Measurements from ENCODE around the gene GFRA1. TPM values are rescaled to one million over a fixed set of nuclear protein-coding genes. Genes with fewer than 3 reads are reported as not detected.

GFRA1 gene
- total and polyA plus RNA-seq, 2 donors (not counting 3 experiments of a cell fraction or from before 2014, with no cell fraction given), result 0.22 to 0.88 TPM

GRCh38 chr10:116311706-116312490 lies 38.9 kb upstream of the GFRA1 start:
- no TSS peak for BruUV-seq (replicated peaks)
- dilution Hi-C loops (cut with MboI; ENCODE audit: extremely low pct_ligation_motif_present, low sequenced_read_pairs), result no loop called here
- POLR2A ChIA-PET, result no interaction called here

GRCh38 chr10:116311016-116311415 lies 38.0 kb upstream of the GFRA1 start:
- no peak for FAIRE-seq
- no peak overlapping the region for H3K9ac ChIP-seq (replicated peaks; ENCODE audit: extremely low read depth, insufficient read depth, low read length)
- no peak overlapping the region for H3K27ac ChIP-seq (ENCODE audit: insufficient read depth, low read depth, low read length)
- H3K27me3 ChIP-seq (ENCODE audit: control insufficient read depth in 2 of 2, insufficient read depth in 2 of 2, low read length in 2 of 2), result no peaks in the 10 kb centered on the region
- ChIA-PET POLR2A (no interaction called here), CTCF (no interaction called here)
- H3K4me3 ChIP-seq (replicated peaks in 1 of 3; ENCODE audit: insufficient read depth in 1 of 3, low read depth in 1 of 3, low read length in 3 of 3), result no peak overlapping the region
- DNase-seq (ENCODE audit: low read depth, low spot score), result no peak
- no peaks in the 10 kb centered on the region for H3K9me1 ChIP-seq (replicated peaks; ENCODE audit: control insufficient read depth, extremely low read depth, insufficient read depth, low read length)
- intact Hi-C loops (cut with micrococcal nuclease) (no loop called here), dilution Hi-C loops (cut with MboI; ENCODE audit: extremely low pct_ligation_motif_present, low sequenced_read_pairs) (no loop called here)
- no peaks in the 10 kb centered on the region for H3K36me3 ChIP-seq (ENCODE audit: control insufficient read depth in 2 of 2, extremely low read depth in 1 of 2, insufficient read depth in 2 of 2, low read length in 2 of 2)
- no peaks in the 10 kb centered on the region for H3K4me1 ChIP-seq (ENCODE audit: control insufficient read depth, extremely low read depth, insufficient read depth, low read length)
- no TSS peak for BruUV-seq (replicated peaks)
- no peak for TF ChIP-seq POLR2A (IDR thresholded peaks at IDR 0.05; ENCODE audit: low read depth, low read length)
- no peak for TF ChIP-seq MYC (IDR thresholded peaks at IDR 0.05; ENCODE audit: low read depth, low read length)
- no peak for TF ChIP-seq GATA2 (IDR thresholded peaks at IDR 0.05; ENCODE audit: insufficient read depth, insufficient read length, low read depth, low read length)
- no peak for TF ChIP-seq JUN (IDR thresholded peaks at IDR 0.05; ENCODE audit: borderline replicate concordance, insufficient read depth, insufficient read length, low read depth)
- TF ChIP-seq POLR2AphosphoS5 (IDR thresholded peaks at IDR 0.05; ENCODE audit: insufficient read depth, low read depth, low read length), result no peak
- TF ChIP-seq CTCF (IDR thresholded peaks at IDR 0.05; ENCODE audit: extremely low read depth in 1 of 2, insufficient read depth in 1 of 2, low read depth in 1 of 2, low read length in 2 of 2), result no peak
- no peak for TF ChIP-seq MAX (IDR thresholded peaks at IDR 0.05; ENCODE audit: insufficient read depth, insufficient read length)
- TF ChIP-seq EZH2 (IDR thresholded peaks at IDR 0.05; ENCODE audit: borderline replicate concordance, low read depth, low read length, severe bottlenecking), result no peak
- TF ChIP-seq FOS (IDR thresholded peaks at IDR 0.05; ENCODE audit: borderline replicate concordance, insufficient read depth, low read length), result no peak
- no peaks in the 10 kb centered on the region for H3K79me2 ChIP-seq (ENCODE audit: control insufficient read depth, insufficient read depth, low read length)
- H4K20me1 ChIP-seq (replicated peaks; ENCODE audit: control insufficient read depth, extremely low read depth, insufficient read depth, low read length), result no peaks in the 10 kb centered on the region
- H2AFZ ChIP-seq (ENCODE audit: low read depth, low read length), result no peak overlapping the region
- H3K9me3 ChIP-seq (replicated peaks; ENCODE audit: control insufficient read depth, insufficient read depth, low read length), result no peaks in the 10 kb centered on the region
- H3K4me2 ChIP-seq (ENCODE audit: insufficient read depth, low read length), result no peak overlapping the region

More at GRCh38 chr10:116311706-116312490, 38.9 kb upstream of the GFRA1 start:
- no peaks in the 10 kb centered on the region for H3K27me3 ChIP-seq (ENCODE audit: control insufficient read depth in 2 of 2, insufficient read depth in 2 of 2, low read length in 2 of 2)
- no peak overlapping the region for H2AFZ ChIP-seq (ENCODE audit: low read depth, low read length)
- CTCF ChIA-PET, result no interaction called here
- no peak overlapping the region for H3K4me2 ChIP-seq (ENCODE audit: insufficient read depth, low read length)
- H4K20me1 ChIP-seq (replicated peaks; ENCODE audit: control insufficient read depth, extremely low read depth, insufficient read depth, low read length), result no peaks in the 10 kb centered on the region
- DNase-seq (ENCODE audit: low read depth, low spot score) (no peak), FAIRE-seq (no peak)
- H3K36me3 ChIP-seq (ENCODE audit: control insufficient read depth in 2 of 2, extremely low read depth in 1 of 2, insufficient read depth in 2 of 2, low read length in 2 of 2), result no peaks in the 10 kb centered on the region
- H3K79me2 ChIP-seq (ENCODE audit: control insufficient read depth, insufficient read depth, low read length), result no peaks in the 10 kb centered on the region
- H3K4me3 ChIP-seq (replicated peaks in 1 of 3; ENCODE audit: insufficient read depth in 1 of 3, low read depth in 1 of 3, low read length in 3 of 3), result no peak overlapping the region
- no peak overlapping the region for H3K27ac ChIP-seq (ENCODE audit: insufficient read depth, low read depth, low read length)
- H3K9me1 ChIP-seq (replicated peaks; ENCODE audit: control insufficient read depth, extremely low read depth, insufficient read depth, low read length), result no peaks in the 10 kb centered on the region
- no peak for TF ChIP-seq GATA2 (IDR thresholded peaks at IDR 0.05; ENCODE audit: insufficient read depth, insufficient read length, low read depth, low read length)
- no peaks in the 10 kb centered on the region for H3K4me1 ChIP-seq (ENCODE audit: control insufficient read depth, extremely low read depth, insufficient read depth, low read length)
- H3K9ac ChIP-seq (replicated peaks; ENCODE audit: extremely low read depth, insufficient read depth, low read length), result no peak overlapping the region
- intact Hi-C loops (cut with micrococcal nuclease), result no loop called here
- H3K9me3 ChIP-seq (replicated peaks; ENCODE audit: control insufficient read depth, insufficient read depth, low read length), result no peaks in the 10 kb centered on the region
